Cortex of kidney (tissue), 1 donor: ENCODE results near the gene ADAM12.

Experiments
- DNase-seq: peaks from one replicate; lab custom pipeline; 2025; lab: John Stamatoyannopoulos, UW

ADAM12 gene

DNA sequence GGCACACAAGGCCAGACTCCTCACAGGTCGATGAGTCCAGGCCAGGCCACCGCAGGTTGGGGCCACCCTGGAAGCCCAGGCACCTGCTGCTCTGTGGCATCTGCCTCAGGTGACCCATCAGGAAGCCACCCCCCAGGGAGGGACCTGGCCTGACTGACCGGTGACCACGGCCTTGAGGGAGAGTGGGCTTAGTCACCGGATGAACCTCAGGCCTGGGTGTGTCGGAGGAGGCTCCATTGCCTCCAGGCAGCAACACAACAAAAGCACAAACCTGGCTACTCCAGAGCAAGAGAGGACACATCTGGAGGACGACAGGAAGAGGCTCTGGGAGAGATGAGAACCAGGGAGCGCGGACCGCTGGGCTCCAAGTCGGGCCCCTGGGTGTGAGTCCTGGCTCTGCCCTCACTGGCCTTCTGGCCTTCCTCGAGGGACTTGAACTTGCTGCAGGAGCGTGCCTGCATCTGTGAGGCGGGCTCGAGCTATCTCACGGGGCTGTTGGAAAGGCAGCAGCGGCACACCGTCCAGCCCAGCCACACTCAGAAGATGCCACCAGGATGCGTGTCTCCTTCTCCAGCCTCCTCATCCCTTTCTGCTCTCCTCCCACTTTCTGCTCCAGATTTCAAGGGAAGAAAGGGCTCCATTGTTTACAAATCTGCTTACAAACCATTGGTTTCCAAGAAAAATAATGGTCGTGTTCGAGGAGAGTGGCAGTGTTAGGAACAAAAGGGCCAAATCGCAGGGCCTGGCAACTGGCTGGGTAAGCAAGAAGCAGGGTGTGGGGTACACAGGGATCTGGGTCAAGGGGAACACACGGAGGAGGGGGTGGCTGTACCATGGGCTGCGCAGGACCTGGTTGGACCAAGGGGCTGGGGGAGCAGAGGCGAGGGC is 152.9 kb downstream of the ADAM12 start:
- no peak for DNase-seq

DNA sequence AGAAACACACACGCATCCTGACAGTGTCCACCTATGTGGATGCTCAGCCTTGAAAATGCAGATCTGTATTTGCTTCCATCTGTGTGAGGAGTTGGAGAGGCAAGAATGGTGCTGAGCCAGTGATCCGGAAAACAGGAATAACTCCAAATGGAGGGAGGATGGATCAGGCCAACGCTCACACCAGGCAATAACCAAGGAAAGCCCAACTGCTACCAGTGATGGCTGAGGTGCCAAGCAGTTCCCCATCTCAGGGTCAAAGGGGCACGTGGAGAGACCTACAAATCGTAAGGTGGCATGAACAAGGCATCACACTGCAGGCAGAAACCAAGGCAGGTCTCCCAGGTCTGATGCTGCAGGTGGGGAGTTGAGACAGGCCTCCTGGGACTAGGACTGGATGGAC is 153.6 kb downstream of the ADAM12 start:
- no peak for DNase-seq

DNA sequence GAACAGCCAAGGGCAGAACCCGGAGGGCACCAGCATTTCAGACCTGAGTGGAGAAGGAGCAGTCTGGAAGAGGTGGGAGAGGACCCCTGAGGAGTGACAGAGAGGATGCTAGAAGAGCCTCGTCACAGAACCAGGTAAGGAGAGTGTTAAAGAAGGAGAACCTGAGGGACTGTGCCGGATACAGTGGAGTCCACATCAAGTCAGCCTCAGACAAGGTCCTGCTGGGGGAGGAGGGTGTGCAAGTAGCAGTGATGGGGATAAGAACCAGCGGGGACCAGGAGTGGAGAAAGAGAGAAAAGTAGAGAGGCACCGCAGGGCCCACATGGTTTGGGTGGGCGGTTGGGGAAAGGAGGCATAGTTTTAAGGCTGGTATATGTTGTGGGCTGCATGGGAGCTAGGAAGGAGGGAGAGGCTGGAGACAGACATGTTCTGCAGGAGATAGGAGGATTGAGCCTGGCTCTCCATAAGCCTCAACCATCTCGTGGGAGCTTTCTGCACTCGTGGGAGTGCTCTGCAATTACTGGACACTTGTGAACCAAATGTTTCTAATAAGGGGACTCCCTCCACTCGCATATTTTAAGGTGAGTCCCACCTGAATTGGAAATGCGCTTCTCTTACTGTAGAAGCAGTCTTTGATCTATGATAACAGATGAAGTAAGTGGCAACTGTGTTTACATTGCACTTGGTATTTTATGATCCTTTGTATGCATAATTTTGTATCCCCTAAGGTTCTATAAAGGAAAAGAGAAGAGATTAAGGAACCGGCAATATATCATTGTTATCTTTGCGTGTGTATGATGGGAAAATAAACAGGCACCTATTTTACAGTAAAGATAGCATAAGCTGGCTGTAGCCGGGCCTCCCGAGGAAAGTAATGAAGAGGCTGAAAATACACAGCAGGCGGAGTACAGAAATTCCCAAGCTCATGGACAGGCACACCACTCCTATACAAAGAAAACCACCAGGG is 154.8 kb downstream of the ADAM12 start:
- DNase-seq: no peak

DNA sequence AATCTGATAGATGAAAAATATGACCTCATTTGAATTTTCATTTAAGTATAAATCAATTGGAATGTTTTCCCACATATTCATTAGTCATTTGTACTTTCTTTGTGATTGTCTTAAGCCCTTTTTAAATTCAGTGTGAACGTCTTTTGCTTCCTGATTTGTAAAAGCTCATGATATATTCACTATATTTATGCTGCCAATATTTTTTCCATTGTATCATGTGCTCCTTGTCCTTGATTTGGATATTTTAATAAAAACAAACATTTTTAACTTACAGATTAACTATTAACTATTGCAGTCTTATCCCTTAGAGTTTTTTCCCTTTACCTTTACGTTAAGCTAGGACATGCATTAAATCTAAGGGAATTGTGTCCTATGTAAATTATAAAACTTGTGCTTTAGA is 157.7 kb downstream of the ADAM12 start:
- DNase-seq: no peak

DNA sequence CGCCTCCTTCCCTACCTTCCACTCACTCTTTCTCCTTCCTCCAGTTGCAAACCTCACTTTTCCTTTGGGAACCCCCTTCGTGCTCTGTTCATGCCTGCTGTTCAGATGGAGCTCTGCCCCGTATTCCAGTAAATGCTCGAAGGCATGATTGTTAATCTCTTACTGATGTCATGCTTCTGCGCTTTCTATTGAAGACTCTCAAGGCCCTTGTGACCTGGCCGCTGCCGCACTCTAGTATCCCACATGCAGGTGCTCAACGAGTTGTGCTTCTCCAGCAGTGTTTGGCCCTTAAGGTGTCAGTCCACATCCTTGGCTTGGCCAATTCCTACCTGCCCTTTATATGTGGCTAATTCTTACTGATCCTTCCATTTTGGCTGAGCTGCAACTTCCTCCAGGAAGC is 158.6 kb downstream of the ADAM12 start:
- no peak for DNase-seq

DNA sequence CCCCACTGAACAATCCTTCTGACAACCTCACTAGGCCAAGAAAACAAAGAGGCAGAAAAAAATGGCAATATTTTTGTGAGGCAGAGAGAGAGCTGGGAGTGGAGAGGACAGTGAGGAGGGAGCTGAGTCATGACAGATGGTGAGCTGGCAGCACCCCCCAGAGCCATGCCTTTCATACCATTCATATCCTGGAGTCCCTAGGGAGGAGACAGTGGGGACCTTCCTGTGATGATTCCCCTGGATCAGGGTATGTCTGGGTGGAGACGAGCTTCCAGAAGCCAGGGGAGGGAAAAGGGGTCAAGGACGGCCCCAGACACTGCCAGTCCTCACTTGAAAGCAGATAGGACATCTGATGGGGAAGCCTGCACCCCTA is 160.5 kb downstream of the ADAM12 start:
- DNase-seq: no peak

DNA sequence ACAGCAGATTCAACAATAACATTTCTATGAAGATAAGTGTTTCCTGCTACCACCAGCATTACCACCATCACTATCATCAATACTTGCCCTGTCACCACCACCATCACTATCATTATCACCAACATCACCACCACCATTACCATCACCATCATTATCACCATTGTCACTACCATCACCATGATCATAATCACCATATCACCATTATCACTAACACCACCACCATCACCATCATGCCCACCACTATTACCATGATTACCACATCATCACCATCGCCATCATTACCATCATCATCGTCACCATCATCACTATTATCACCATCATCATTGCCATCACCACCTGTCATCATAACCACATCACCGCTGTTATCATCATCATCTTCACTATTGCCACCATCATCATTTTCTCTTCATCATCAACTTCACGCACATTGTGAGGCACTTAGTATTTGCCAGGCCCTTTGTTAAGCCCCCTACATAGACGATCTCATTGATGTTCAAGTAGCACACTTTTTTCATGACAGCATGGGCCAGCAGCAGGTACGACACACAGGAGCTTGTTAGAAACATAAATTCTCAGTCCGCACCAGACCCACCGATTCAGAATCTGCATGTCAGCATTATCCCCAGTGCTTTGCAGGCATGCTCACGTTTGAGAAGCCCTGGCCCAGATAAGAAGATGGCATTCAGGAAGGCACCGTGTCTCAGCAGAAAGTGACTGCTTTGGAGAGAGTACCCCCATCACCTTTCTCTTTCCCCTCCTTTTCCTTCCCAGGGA is 161.1 kb downstream of the ADAM12 start:
- DNase-seq: no peak

DNA sequence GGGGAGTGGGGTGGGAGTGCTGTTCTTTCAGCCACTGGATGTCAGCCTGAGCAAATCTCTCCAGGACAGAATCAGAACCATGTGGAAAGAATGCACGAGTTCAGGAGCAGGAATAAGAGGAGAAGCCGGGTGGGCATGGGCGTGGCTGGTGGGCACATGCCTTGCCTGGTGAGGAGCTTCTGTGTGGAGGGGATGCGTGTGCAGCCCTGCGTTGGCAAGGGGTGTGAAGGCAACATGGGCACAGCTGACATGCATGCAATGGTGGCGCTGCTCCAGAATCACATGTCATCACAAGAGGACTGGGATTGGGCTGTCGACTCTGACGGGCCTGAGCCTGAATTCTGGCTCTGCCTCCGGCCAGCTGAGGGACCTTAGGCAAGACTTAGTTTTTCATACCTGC is 162.1 kb downstream of the ADAM12 start:
- DNase-seq: no peak

DNA sequence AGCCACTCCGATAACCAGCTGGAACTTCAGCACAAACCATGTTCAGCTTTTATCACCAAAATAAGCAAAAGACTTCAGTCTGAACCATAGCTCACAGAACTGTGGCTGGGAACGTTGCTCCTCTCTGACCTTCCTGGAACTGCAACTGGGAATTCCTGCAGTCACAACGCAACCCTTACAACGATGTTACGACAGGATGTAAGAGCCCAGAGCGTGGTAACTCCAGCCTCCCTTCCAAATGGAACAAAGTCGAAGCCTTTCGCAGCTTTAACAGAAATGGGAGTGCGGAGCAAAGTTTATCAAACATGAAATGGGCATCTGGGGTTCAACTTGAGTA is 162.6 kb downstream of the ADAM12 start:
- DNase-seq: no peak

DNA sequence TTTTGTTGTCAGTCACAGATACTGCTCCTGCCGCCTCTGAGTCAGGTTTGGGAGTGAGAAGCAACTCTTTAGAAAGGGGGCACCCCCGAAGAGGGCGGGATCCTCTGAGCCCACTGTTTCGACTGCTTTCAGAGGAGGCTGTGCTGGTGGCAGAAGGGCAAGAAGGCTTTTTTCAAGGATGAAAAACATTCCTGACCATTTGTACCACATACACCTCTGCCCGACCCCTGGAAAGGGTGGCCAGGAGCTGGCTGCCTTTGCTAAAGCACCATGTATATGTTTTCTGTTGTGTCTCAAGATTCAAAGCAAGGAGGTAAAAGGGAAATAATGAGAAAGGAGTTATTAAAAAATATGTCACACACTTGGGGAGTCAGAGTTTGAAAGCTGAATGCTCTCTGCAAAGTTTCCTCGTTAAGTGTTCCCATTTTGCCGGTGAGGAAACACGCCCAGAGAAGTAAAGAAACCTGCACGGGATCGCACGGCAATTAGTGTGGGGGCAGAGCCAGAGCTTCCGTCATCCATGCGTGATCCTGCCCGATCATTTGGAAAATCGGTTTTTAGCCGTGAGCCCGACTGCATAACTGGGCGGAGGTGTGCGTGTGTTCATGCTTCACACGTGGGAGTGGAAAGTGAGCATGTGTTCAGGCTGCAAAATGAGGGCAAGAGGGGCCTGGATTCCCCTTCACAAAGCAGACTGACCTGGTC is 163.2 kb downstream of the ADAM12 start:
- no peak for DNase-seq

DNA sequence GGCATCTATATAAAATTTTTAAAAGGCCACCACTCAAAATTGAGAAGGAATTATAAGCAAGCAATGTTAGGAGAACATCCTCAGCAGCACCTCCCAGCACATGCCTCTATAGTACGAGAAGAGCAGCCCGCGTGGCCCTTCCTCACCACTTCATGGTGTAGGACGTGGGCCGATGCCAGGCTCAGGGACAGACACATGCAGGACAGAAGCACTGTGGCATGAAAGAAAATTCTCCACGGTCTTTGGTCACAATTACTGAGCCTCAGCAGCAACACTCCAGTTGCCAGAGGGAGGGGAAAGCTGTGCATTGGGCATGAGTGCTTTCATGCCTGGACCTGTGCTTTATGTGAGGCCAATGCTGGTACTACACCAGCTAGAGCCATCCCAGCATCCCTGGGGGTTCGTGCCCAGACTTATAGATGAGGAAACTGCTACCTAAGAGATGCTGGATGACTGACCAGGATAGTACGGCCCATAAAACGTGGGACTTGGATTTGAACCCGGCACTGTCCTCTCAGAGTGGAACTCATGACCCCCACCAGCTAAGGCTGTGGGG is 164.7 kb downstream of the ADAM12 start:
- no peak for DNase-seq

DNA sequence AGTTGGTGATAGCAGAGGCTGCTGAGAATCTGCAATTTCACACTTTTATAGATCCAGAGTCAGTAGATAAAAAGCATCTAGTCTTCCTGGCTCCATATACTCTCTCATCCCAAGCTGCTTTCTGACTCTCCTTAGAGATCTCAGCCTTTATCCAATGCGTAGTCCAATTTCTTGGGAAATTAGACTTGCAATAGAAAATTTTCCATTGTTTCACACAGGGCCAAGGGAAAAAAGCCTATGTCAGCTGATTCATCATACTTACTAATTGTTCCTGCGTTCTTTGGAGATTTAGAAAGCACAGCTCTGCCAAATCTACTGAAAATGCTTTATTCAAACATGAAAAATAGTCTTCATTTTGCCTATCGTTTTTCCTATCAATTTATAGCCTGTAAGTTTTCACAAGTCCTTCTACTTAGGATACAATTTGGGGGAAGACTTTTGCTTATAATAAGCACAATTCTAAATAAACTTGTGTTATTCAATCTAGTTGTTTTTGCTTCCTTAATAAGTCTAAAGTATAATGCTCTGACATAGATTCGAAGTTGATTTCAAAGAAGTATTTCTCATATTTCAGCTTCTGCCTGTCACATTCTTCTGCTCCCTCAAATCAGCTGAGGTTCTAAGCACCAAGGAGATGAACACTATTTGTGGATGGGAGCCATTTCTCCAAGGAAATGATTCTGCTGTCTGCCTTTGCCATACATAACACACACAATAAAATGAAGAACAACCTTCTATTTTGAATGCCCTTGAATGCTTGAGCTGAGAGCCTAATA is 165.4 kb downstream of the ADAM12 start:
- no peak for DNase-seq

DNA sequence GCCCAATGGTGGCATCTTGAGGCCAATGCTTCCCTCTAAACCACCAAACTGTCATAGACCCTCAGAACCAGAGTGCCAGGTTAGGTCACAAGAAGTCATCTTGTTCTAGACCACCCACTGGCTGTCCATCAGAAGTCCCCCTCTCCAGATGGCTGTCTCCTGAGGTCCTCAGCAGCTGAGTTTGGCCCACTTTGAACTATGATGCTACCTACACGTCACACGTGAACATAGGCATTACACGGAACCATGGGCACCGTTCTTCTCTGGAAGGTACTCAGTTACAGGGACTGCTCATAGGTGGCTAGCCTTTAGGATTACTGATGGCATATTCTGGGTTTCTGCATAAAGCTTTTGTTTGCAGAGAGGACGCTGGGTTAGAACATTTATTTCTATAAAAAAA is 166.4 kb downstream of the ADAM12 start:
- DNase-seq: no peak

DNA sequence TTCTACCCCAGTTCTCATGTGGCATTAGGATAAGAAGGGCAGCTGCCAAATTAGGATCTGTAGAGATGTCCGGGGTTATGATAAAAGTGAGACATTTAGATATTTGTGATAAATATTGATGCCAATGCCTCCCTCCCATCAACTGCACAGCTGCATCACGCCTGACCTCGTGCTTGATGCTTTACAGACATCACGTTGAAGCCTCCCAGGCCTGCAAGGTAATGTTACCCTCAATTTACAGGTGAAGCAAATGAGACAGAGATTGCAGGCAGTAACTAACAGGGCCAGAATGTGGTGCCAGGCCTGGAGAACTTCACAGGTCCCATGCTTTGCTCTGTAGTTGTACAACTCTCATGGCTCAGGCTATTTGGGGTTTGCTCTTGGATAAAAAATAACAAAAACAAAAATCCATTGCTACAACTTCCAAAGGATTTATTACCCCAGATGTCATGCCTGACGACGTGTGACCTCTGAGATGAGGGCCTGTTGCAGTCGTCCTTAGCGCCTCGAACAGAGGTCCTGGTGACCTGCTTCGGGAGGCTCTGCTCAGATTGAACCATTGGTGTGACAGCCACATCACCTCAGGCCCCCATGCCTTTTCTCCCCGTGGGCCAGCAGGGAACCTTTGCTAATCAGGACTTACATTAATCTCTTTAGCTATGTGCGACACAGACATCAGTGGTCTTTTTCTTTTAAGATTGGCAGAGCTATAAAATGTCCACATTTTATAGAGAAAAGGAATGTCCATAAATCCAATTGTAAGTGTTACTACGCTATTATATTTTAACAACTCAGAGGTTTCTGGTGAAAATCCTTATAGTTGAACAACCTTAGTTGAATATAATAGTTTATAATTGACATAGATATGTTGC is 169.3 kb downstream of the ADAM12 start:
- no peak for DNase-seq

DNA sequence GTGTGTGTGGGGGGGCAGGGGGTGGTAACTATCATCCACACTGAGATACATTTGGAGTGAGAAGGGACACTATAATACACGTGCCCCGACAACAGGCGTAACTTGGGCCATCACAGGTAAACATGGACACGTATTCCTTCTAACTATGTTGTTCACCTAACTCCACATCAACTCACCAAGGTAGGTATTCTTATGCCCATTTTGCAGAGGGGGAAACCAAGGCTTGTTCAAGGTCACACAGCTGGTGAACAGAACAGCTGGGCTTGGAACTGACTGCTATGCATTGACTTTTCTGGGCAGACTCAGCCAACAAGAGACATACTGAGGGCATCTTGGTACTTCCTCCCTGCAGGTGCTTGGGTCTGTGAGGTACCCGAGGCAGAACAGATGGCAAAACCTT is 170.1 kb downstream of the ADAM12 start:
- no peak for DNase-seq

DNA sequence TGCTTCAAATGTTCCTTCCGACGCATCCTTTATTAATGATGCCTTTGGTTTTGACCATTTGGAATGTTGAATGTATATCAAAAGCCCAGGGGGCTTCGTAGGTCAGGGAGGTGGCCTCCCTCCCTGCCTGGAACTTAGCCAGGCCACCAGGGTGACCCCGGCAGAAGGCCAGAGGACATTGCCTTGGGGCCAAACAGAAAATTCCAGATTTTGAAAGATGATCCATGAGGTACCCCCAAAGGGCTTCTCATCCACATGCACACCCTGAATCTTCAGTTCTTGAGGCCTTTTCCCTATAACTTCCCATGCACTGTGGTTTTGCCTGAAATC is 171.7 kb downstream of the ADAM12 start:
- DNase-seq: no peak

DNA sequence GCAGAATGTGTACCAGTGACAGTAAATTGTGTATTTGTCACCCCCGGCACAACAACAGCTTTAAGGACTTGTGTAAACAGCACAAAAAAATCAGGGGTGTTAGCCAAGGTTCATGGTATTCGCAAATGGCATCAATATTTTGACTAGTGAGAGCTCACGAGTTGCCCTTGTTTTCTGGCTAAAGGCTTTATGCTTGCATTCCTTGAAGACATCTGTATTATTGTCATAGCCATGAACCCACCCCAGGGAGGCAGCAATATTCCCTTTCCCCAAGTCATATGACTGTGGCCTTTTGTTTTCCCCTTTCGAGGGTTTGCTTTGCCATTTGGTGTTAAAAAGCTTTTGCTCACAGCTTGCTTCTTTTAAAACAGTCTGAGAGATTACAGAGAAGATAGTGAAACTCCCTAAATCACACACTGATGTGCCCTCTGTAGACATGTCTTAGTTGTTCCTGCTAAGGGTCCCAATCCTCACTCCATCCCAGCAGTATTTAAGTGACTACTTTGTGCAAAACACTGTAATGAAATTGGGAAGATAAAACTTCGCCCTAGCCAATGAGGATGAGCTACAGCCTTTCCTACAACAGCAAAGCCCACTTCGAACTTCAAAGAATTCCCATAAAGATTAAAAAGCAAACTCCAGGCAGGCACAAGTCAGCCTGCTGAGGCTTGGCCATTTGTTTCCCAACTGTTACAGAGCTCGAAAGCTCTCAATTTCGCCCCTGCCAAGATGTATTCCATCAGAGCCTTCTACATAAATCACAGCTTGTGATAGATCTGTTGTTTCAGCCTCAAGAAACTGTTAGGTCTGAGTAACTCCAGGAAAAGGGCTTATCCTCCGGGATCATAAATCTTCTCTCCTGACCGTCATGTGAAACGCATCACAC is 172.3 kb downstream of the ADAM12 start:
- DNase-seq: no peak

DNA sequence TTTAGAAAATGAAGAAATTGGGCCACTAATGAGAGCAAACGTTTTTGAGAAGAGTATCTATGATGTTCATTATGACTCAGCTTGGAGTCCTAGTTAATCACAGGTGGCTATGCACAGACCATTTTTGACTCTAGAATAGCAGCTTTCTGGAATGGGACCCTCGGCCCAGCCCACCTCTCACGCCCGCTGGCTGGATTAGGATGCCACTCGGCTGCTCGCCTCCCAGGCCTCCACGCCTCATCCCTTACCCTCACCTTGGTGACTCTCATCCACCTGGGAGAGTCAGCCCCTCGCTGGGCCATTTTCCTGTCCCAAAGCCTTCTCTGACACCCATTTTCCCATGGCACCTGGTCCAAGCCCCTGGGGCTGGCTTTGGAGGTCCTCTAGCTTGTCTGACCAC is 173.6 kb downstream of the ADAM12 start:
- DNase-seq: no peak

DNA sequence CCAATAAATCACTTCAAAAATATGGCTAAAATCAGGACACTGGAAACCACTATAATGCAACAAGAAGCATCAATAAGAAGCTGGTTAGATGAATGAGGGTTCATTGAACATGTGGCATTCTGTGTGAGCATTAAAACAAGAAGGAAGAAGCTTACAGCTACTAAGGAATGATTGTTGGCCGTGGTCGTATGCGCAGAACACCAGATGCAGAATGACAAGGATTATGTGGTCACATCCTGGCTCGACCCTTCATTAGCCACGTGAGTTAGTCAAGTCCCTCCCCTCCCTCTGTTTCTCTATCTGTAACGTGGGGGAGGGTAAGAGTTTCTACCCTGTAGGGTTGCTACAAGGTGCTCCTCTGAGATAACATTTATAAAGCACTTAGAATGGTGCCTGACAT is 174.3 kb downstream of the ADAM12 start:
- DNase-seq: no peak
